G401.6 (cell line): ENCODE results near the gene OR4M1.
"Not testable (repeated sequence)": the region's sequence is repeated elsewhere in the genome, so short reads cannot be mapped to it uniquely, and the experiment has no call there.

Experiments
- FAIRE-seq: peaks from 2 replicates; lab custom pipeline; 2012; peaks lifted over from hg19 to GRCh38; lab: Jason Lieb, UNC

Gene OR4M1

GRCh38 chr14:19823178-19823577 is 49.9 kb downstream of the OR4M1 start:
- FAIRE-seq = peak; percentile 95

DNA sequence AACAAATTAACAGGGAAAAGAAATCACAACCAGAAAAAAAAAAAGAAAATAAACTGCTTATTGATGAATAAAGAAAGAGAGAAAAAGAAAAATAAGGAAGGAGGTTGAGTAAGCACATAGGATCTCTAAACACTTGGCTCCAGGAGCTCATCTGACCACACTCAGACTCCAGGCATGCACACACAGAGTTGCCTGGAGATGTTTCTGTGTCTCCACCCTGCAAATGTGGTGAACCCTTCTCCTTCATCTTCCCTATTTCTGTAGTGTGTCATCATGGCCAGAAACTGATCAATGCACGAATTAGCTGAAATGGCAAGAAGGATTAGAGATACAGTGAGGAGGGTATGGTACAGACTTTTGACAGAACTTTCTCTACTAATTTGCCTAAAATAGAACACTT is 50.5 kb downstream of the OR4M1 start:
- no peak for FAIRE-seq

GRCh38 chr14:19827626-19828244 is 54.4 kb downstream of the OR4M1 start:
- not testable (repeated sequence) for FAIRE-seq

DNA sequence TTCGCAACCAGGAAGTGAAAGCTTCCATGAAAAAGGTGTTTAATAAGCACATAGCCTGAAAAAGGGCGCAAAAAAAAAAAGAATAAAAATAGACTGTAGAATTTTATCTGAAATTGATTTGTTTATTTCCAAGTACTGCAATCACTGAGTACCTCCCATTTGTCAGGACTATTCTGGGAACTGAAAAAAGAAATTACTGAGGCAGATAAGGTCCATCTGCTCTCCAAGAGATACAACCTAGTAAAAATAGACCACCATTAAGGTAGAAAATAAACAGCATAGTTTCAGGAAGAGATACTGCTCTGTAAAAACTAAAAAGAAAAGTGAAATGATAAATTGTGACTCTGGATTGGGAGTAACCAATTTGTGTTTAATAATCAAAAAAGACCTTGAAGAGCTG is 55.0 kb downstream of the OR4M1 start:
- no peak for FAIRE-seq
